Erythroblast (primary cell): ENCODE measurements around the gene CD83.
A peak's percentile ranks its signal among the peaks of the same experiment; 100 is the strongest.

Experiments used
- DNase-seq, 2 experiments: peaks; one replicate each; lab custom pipeline; 2025; lab: John Stamatoyannopoulos, UW
- GATA1 ChIP-seq: IDR thresholded peaks from 2 replicates; pipeline ENCODE4 v1.6.1; 2011; ENCODE audit warnings: low read depth, mild to moderate bottlenecking, control low read depth, low read length, moderate library complexity
- POLR2A ChIP-seq: IDR thresholded peaks from 2 replicates; pipeline ENCODE4 v1.6.1; 2011; ENCODE audit warnings: mild to moderate bottlenecking, low read length

CD83 gene

GRCh38 chr6:14123386-14124111 is 6.0 kb downstream of the CD83 start:
- TF ChIP-seq POLR2A: no peak
- TF ChIP-seq GATA1: no peak
- DNase-seq: no peak

- no peak for DNase-seq
- no peak for TF ChIP-seq POLR2A
- no peak for TF ChIP-seq GATA1
Observed at GRCh38 chr6:14125346-14125745, 7.8 kb downstream of the CD83 start.

- no peak for DNase-seq
Observed at GRCh38 chr6:14126191-14126590, 8.6 kb downstream of the CD83 start.

GRCh38 chr6:14127611-14128010 is 10.0 kb downstream of the CD83 start:
- DNase-seq: no peak
- TF ChIP-seq POLR2A (no peak), GATA1 (no peak)

More at GRCh38 chr6:14126191-14126590, 8.6 kb downstream of the CD83 start:
- TF ChIP-seq GATA1 (no peak), POLR2A (no peak)

- no peak for TF ChIP-seq GATA1
- no peak for TF ChIP-seq POLR2A
- peak in 1 of 2 experiments; percentile 23 for DNase-seq
Observed at GRCh38 chr6:14128012-14128411, 10.4 kb downstream of the CD83 start.

GRCh38 chr6:14128746-14129145 is 11.2 kb downstream of the CD83 start:
- no peak for TF ChIP-seq POLR2A
- TF ChIP-seq GATA1: no peak
- no peak for DNase-seq

- peak; percentile 64 to 71 for DNase-seq
- TF ChIP-seq POLR2A: no peak
- TF ChIP-seq GATA1: no peak
Observed at GRCh38 chr6:14129575-14129974, 12.0 kb downstream of the CD83 start.

GRCh38 chr6:14130435-14131075 is 13.0 kb downstream of the CD83 start:
- DNase-seq: no peak
- TF ChIP-seq GATA1 (no peak), POLR2A (no peak)

GRCh38 chr6:14131579-14131978 is 14.0 kb downstream of the CD83 start:
- DNase-seq: no peak

GRCh38 chr6:14132244-14132920 is 14.8 kb downstream of the CD83 start:
- TF ChIP-seq POLR2A (no peak), GATA1 (no peak)
- DNase-seq: no peak

More at GRCh38 chr6:14131579-14131978, 14.0 kb downstream of the CD83 start:
- TF ChIP-seq GATA1: no peak
- no peak for TF ChIP-seq POLR2A

GRCh38 chr6:14132921-14133275 is 15.3 kb downstream of the CD83 start:
- no peak for DNase-seq
- TF ChIP-seq GATA1: no peak
- no peak for TF ChIP-seq POLR2A

GRCh38 chr6:14134211-14134910 is 16.8 kb downstream of the CD83 start:
- DNase-seq: no peak
- TF ChIP-seq POLR2A (no peak), GATA1 (no peak)

GRCh38 chr6:14135893-14136539 is 18.4 kb downstream of the CD83 start:
- DNase-seq: peak; percentile 48 to 57
- TF ChIP-seq POLR2A (no peak), GATA1 (no peak)
